HG02642 (cell line): Measurements from ENCODE around the gene AARS2.
"Not testable (repeated sequence)": the region's sequence is repeated elsewhere in the genome, so short reads cannot be mapped to it uniquely, and the experiment has no call there.

Experiments
- ATAC-seq: cut with Tn5 transposase; IDR thresholded peaks from one replicate; pipeline ENCODE4 v1.9.1; 2021; ENCODE audit warnings: mild to moderate bottlenecking; ENCODE audit not compliant: unreplicated experiment, poor library complexity

Gene AARS2

DNA sequence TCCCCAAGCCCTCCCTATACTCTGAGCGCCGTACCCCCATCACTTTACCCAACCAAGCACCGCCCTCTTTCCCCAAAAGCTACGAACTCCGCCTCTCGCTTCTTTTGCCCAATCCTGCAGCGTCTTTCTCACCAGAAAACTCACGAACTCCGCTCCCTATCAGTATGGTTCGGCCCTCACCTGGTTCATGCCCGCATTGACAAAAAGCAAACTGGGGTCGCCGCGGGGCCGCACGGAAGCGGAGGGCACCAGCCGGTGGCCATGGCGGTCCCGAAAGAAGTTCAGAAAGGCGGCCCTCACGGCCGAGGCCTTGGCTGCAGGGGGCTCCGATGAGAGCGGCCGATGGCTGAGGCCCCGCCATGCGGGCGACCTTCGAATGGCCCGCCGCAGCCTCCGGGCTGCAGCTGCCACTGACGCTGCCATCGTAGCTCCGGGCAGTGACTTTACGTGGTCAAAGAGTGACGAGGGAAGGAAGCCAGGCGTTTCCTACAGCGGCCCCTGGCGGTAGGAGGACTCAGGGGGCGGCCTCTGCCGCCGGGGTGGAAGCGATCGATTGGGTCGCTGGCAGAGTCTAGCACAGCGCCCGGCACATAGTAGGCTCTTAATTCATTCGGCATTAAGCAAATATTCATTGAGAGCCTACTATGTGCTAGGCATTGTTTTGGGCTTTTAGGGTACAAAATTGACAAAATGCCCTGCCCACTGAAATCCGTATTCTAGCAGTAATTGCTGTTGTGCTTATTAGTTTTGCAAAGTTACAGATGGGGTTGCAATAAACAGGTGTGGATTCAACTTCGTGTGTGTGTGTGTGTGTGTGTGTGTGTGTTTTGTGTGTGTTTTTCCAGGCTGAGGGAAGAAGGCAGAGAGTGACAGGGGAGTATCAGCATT lies at the start of gene AARS2:
TSS of gene AARS2 (minus strand) at position 447 of the 888 bp plus-strand sequence. CDS start at position 423, 24 bp downstream.
- ATAC-seq: peak; percentile 93

DNA sequence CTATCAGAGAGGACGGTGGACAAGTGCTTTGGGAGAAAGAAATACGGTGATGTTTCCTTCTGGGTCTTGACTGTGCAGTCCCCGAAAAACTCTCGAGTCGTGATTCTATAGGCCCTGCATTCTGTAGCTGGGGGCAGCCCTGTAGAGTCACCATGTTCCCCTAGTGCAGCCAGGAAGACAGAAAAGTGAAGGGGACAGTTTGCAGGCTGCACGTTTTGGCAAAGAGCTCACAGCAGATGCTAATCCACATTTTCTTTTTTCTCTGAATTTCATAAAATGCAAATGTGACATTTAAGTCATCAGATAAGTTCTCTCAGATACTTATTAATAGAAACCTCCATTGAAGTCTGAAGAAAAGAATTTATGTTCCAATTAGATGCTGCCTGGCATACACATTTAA lies 48.8 kb upstream of the AARS2 start:
- ATAC-seq: no peak

DNA sequence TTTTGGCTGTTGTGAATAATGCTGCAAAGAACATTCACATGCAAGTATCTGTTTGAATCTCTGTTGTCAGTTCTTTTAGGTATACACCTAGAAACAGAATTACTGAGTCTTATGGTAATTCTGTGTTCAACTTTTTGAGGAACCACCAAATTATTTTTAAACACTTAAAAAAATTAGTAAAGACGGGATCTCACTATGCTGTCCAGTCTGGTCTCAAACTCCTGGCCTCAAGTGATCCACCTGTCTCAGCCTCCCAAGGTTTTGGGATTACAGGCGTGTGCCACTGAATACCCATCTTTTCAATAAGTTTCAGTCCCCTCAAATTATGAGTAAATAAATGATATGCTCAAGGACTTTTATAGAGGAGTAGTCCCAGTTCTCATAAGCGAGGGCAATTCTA lies 46.8 kb upstream of the AARS2 start:
- no peak for ATAC-seq

DNA sequence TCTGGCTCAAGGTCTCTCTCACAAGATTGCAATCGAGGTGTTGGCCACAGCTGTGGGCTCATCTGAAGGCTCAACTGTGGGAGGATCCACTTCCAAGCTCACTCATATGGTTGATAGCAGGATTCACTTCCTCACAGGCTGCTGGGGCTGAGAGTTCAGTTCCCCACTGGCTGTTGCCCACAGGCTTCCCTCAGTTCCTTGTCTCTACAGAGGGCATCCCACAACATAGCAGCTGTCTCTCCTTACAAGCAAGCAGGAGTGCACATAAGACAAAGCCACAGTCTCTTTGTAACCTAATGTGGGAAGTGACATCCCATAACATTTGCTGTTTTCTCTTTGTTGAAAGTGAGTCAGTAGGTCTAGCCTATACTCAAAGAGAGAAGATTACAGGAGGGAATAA lies 43.3 kb upstream of the AARS2 start:
- no peak for ATAC-seq

DNA sequence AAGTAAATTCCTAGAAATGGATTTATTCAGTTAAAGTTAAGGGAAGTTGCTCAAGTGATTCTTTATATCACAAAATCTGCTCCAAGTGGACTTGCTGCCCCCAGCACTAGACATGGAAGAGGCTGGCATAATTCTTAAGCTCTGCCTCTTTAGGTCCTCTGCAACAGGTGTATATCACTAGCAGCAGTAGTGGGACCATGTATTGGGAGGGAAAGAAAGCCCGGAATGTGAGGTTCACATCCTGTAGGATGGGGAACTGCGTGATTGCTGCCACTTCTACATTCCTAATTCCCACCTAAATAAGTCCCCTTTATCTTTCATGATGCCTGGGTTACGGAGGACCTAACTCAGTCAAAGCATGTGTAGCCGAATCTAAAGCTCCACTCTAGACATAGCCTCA lies 42.5 kb upstream of the AARS2 start:
- ATAC-seq: no peak

DNA sequence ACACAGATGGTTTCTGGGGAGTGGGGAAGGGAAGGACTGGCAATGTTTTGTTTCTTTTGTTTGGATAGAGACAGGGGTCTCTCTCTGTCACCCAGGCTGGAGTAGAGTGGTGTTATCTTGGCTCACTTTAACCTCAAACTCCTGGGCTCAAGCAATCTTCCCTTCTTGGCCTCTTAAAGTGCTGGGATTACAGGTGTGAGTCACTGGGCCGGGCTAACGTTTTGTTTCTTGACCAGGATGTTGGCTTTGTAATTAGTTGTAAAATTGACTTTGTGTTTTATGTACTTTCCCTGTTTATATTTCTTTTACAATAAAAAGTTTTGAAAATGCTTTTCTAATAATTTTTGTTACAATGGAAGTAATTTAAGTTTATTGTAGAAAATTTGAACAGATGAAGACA lies 40.2 kb upstream of the AARS2 start:
- ATAC-seq: no peak

DNA sequence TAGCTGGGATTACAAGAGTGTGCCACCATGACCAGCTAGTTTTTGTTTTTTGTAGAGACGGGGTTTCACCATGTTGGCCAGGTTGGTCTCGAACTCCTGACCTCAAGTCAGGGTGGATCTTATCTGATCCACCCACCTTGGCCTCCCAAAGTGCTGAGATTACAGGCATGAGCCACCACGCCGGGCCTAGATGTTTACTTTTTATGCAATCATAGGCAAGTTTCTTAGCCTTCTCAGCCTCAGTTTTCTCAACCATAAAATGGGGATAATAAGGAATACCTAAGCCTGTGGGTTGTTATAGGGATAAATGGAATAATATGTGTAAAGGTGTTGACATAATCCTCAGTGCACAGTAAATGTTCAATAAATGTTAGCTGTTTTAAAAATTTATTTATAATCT lies 39.1 kb upstream of the AARS2 start:
- ATAC-seq: no peak

DNA sequence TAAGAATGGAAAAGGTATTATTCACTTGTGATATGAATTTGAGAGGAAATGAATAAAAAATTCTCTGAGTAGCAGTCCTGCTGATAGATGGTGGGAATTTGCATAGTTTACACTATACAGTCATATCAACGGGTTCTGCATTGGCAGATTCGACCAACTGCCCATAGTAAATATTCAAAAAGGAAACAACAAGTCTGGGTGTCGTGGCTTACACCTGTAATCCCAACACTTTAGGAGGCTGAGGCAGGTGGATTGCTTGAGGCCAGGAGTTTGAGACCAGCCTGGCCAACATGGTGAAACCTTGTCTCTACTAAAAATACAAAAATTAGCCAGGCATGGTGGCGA lies 37.5 kb upstream of the AARS2 start:
- not testable (repeated sequence) for ATAC-seq

DNA sequence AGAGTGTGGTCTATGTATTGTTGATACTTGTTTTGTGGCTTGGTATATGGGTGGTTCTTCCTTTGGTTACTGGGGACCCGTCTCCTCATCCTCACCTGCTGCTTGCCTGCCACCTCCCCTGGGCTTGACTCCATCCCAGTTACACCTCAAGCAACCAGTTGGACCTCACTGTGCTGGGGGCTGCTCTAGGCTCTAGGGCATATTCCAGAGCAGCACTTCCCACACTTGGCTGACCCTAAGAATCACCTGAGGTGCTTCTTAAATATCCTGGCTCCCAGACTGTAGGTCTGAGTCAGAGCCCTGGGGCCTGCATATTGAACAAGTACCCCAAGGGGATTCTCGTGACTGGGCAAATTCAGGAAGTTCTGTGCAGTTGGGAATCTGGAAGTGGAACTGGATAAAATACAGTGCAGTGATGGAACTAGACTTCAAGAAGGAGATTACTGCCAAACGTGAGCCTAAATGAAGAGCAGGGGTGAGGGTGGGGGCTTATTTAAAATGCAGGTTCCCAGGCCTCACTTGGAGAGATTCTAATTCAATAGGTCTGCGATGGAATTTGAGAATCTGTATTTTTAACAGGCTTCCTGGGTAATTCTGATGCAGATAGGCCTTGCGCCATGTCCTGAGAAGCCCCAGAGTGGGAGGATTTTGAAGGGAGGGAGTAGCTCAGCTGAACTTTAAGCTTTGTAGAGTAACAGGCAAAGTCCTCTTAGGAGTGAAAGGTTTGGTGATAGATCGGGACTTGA lies 36.9 kb upstream of the AARS2 start:
- no peak for ATAC-seq

DNA sequence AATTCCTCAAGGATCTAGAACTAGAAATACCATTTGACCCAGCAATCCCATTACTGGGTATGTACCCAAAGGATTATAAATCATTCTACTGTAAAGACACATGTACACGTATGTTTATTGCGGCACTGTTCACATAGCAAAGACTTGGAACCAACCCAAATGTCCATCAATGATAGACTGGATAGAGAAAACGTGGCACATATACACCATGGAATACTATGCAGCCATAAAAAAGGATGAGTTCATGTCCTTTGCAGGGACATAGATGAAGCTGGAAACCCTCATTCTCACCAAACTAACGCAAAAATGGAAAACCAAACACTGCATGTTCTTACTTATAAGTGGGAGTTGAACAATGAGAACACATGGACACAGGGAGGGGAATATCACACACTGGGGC lies 33.7 kb upstream of the AARS2 start:
- ATAC-seq: not testable (repeated sequence)

DNA sequence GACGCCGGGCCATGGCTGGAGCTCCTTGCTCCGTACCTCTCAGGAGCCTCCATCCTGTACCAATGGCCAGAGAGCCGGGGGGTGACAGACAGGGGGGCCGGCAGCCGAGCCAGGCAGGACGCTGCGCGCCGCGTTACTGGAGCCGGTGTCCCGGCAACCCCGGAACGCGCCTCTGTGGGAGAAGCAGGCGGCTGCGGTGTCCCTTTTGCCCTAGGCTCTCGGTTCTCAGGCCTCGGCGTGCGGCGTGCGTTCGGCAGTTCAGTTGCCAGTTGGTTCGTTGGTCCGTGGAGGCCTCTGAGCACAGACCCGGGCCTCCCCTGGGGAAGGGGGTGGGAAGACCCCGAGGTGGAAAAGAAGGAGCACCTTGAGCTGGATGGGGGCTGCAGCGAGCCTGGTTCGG lies 29.3 kb upstream of the AARS2 start, which contains the start of gene SPATS1:
TSS of gene SPATS1 (plus strand) at position 162 of the 400 bp plus-strand sequence. CDS start 446 bp downstream, outside the sequence.
- ATAC-seq: no peak

DNA sequence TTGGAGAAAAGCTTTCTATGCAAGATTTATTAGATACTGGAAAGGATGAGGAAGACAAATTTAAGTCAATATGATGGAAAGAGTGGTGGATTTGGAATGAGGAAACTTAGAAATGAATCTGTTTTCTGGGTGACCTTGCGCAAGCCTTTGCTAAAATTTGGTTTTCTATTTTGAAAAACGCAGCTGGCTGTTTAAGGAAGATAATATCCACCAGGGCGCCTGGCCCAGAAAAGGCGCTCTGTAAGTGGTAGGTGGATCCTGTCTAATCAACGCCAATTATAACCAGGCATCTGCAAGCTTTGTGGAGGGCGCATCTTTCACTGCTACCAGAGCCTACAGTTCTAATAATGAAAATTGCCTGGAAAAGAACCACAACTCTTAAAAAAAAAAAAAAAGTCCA lies 28.9 kb upstream of the AARS2 start:
- ATAC-seq: no peak

DNA sequence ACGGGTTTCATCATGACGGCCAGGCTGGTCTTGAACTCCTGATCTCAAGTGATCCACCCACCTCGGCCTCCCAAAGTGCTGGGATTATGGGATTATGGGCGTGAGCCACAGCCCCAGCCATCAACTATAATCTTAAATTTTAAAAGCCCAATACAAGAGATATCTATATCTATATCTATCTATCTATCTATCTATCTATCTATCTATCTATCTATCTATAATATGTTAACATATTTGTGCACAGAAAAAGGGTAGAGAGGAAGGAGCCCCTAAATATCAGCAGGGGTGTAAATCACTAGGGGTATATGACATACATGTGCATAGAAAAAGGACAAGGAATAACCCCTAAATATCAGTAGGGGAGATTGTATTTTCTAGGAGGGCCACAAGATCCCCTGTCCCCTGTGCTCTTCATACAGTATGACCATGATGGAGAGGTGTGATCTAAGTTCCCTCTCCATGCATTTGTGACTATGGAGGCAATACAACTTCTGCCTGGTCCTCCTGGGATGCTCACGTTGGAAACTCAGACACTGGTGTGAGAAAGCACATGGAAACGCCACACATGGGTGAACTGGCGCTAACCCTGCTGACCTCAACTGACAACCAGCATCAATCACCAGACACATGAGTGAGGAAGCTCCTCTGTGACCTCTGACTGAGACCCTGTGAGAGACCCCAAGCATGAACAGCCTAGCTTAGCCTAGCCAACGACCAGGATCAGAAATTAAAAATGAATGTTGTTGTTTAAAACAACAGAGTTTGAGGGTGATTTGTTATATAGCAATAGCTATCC lies 28.1 kb upstream of the AARS2 start:
- no peak for ATAC-seq

DNA sequence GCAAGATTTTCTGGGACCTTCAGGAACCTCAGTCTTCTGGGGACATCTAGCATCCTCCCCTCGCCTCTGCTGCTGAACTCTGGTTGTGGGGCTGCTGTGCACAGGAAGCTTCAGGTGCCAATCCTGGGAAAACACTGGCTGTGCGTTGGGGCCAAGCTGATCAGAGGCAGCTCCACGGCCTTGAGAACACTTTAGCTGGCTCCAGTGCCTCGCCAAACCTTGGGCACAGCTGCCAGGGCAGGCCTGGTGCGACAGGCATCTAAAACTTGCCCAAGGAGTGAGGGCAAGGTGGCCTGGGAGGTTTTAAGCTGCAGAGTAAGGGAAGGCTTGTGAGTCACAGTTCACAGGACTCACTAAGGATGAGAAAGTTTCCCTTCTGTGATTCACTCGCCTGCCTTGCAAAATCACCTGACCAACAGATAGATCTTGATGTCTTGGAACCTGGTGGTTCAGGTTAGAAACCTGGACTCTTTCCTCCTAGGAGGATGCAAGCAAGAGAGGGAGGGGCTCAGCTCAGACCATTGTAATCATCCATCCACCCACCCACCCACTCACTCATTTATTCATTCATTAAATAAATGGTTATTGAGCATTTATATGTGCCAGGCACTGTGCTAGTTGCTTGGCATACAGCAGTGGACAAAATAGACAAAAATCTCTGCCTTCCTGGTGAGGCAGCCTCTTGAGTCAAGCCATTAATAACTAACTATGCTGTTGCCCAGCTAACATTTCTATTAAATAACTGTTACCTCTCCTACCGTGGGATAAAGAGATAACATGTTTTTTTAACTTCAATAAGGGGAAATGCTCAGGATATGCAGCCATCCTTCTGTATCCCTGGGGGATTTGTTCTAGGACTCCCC lies 26.8 kb upstream of the AARS2 start:
- ATAC-seq: no peak

DNA sequence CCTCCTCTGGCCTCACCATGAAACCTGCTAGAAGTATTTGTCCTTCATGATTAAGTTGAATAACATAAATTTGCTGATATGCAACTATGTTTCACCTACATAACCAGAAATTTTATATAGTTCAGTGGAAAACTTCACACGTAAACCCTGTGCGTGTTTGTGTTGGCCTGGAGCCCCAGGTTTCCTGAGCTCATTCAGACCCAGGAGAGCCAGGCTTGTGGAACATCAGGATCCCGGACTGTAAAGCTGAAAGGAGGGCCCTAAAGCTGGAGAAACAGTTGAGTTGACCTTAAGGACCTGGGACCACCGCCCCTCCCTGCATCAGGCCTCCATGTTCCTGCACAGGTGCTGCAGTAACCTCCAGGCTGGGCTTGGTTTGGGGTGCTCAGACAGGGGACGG lies 26.2 kb upstream of the AARS2 start:
- ATAC-seq: no peak

DNA sequence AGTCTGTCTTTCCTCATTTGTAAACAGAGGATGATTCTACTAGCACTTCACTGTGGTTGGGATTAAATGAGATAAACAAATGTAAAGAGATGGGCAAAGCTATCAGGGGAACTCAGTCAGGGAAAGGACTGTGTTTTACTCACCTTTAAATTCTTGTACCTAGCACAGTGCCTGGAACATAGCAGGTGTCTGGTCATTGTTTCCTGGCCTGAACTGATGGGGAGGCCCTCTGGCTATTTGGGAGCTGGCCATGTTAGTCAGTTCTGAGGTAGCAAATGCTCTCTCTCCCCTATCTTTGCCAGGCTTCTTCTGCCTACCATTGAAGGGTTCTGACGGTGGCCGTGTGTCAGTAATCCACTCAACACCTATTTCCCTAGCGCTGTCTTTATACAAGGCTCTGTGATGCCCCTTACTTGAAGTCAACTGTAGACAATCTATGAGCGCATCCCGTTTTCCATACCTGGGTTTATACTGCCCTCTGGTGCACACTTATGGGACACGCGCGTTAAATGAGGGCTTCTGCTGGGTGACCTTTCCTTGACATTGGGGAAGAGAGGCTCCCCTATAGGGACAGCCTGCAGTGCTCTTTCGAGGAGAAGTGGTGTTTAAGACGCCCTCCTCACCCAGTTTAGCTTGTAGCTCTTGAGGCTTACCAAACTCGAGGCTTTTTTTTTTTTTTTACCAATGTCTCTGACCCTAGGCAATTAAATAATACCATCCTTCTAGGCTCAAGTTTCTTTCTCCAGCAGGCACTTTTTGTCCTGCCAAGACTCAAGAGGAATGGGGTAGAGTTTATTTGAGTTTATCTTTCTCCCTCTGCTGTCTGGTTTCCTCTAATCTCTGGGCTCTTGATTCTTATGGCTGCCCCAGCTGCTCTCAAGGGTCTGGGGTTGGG lies 25.3 kb upstream of the AARS2 start:
- peak; percentile 64 for ATAC-seq

DNA sequence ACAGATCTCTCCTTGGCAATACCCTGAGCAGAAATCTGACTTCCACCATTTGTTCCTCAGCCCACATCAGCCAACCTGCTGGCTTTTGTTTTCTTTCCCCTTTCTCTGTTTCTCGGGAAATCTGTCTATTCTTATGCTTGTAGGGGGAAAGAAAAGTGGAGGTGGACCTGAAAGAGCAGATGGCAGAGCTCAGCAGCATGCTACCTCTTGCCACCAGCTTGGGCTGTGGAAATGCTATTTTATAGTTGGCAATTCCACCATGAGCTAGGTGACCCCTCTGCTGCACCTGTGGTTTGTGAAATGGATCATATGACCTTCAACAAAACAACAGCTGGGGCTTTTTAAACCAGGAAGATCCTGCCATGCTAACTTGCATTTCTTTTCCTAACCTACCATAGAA lies 22.5 kb upstream of the AARS2 start:
- ATAC-seq: no peak

DNA sequence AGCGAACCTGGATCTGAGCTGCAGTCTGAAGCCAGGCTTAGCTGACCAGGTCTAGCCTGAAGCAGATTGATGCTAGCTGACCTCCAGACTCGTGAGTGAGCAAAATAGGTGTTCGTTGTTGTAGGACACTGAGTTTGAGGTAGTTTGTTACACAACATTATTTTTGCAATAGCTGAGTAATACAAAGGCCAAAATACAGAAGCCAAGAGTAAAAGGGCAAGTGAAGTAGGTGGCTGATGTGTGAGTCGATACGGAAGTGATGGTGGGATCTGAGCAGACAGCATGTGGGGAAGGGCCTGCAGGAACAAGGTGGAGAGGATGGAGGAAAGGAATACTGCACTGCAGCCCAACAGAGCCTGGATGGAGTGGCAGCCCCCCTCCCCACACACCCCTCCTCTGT lies 20.8 kb upstream of the AARS2 start:
- ATAC-seq: no peak
